SIG-M5 treated with dmso at 0.1 percent for 504 hours (cell line): ENCODE measurements around the gene SLC39A11.
"Not testable (repeated sequence)": the region's sequence is repeated elsewhere in the genome, so short reads cannot be mapped to it uniquely, and the experiment has no call there.

Experiments
- DNase-seq: peaks from one replicate; lab custom pipeline; 2025; ENCODE audit not compliant: unreplicated experiment; lab: John Stamatoyannopoulos, UW

The SLC39A11 gene

DNA sequence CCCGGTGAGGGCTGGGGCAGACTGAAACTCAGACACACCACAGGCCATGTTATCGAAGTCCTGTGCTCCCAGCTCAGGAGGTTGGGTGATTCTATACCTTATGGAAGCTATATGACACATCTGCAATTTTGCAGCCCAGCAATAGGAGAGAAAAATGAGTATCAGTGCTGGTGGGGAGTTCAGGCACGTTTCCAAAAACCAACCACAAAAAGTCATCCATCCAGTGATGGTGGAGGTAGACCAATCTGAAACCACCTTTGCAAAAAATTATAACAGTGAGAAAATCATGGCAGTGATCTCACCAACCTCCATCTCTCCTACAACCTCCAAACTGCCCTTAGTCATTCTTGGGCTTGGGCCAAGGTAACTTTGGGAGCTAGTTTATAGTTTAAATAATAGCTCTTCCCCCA lies 327.9 kb downstream of the SLC39A11 start:
- no peak for DNase-seq

DNA sequence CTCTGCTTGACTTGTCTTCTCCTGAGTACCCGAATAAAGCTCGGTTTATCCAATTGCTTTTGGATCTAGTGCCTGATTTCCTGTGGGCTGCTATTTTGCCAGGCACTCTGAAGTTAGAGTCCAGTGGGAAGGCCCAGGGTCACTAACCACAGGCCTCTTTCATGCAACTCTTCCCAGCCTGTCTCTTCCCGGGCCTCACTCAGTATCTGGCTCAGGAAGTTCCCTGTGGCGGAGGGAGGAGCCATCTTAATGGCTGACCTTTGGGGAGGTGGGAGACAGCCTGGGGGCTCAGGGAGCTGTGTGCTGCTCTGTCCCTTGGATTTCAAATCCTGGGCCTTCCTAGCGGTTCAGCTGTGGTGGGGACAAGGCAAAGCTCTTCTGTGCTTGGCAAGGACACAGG lies 328.5 kb downstream of the SLC39A11 start:
- DNase-seq, result no peak

DNA sequence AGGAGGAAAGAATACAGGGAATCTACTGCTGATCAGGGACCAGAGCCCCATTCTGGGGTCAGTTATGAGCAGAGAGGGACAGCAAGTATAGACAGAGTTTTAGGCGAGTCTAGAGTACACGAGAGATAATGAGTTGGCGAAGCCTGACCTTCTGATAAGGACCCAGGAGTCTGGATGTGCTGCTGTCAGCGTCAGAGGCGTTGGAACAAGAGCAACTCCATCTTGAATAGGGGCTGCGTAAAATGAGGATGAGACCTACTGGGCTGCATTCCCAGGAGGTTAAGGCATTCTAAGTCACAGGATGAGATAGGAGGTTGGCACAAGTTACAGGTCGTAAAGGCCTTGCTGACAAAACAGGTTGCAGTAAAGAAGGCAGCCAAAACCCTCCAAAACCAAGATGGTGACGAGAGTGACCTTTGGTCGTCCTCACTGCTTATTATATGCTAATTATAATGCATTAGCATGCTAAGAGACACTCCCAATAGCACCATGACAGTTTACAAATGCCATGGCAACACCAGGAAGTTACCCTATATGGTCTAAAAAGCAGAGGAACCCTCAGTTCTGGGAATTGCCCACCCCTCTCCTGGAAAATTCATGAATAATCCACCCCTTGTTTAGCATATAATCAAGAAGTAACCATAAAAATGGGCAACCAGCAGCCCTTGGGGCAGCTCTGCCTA lies 330.5 kb downstream of the SLC39A11 start:
- not testable (repeated sequence) for DNase-seq

DNA sequence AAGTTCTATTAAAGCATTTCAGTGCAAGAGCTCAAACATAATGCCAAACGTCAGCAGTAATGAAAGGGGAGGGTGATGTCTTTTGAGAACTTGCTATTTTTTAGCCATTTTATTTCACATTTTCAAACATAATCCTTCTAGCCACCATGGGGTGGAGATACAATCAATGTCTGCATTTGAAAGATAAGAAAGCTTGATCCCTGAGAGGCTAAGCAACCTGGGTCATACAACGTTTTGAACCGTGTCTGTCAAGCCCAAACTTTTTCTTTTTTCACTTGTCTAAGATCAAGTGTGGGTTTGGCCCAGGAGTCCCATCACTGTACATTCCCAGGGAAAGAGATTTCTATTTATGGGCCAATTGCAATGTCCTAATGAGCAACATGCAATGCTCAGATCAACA lies 331.1 kb downstream of the SLC39A11 start:
- no peak for DNase-seq

DNA sequence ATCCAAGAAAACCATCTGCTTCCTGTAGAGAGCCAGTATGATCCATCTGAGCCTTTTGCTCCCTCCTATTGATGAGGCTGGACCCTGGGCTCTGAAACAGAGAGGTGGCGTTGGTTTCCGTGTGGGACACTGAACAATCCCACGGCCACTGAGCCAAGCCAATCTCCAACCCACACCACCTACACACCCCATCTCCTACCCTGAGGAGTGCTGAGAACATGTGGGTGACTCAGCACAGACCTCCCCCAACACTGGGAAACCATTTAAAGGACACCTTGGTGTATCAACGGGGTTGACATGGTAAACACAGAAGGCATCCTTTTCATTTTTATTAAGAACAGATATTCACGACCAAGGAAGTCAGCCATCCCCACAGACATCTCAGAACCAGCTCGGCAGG lies 332.1 kb downstream of the SLC39A11 start:
- DNase-seq, result no peak

DNA sequence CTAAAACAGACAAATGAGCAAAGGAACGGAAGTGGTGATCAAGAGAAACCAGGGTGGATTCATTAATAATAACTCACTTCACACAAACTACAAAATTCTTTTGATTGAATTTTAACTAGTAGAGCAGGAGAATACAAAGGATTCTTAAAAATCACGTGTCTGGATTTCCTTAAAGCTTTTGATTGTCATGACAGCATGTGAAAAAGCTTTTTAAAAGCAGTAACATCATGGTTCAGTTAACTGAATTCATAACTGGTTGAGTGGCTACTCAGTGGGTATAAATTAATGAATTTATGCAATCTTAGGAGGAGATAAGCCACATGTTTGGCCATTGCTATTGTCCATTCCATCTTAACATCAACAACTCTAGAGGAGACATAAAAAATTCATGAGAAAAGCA lies 333.2 kb downstream of the SLC39A11 start:
- no peak for DNase-seq

DNA sequence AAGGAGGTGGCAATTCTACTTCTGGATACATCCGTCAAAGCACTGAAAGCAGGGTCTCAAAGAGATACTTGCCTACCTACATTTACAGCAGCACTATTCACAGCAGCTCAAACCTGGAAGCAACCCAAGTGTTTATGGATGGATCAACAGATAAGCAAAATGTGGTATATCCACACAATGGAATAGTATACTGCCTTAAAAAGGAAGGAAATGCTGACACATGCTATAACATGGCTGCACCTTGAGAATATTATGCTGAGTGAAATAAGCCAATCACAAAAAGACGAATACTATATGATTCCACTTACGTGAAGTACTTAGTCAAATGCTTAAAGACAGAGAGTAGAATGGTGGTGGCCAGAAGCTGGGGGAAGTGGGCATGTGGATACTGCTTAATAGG lies 336.2 kb downstream of the SLC39A11 start:
- DNase-seq, result no peak

DNA sequence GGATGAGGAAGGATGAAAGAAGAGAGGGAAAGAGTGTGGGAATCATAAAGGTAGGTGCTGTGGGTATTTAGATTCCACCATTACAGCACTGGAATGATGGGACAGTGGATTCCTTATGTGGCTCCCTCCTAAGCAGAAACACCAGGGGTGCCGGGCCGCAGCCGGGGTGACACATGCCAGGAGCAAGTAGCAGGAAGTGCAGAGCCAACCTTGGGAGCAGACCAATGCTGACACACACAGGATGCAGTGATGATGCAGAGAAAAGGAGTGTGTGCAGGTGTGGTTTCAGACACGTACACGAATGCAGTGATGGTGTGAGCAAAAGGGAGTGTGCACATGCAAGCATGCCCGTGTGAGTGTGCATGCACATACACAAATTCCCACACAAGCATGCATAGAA lies 338.0 kb downstream of the SLC39A11 start:
- DNase-seq, result no peak

DNA sequence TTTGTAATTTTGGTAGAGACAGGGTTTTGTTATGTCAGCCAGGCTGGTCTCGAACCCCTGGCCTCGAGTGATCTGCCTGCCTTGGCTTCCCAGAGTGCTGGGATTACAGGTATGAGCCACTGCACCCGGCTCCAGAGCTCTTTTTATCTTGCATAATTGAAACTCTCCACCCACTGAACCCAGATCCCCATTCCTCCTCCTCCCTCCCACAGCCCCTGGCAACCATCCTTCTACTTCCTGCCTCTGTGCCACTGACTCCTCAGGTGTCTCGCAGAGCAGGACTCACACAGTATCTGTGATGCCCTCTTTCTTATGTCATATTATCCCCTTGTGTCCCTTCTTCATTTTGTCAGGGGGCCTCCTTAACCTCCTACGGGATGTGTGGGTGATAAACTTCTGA lies 340.7 kb downstream of the SLC39A11 start:
- DNase-seq, result no peak

DNA sequence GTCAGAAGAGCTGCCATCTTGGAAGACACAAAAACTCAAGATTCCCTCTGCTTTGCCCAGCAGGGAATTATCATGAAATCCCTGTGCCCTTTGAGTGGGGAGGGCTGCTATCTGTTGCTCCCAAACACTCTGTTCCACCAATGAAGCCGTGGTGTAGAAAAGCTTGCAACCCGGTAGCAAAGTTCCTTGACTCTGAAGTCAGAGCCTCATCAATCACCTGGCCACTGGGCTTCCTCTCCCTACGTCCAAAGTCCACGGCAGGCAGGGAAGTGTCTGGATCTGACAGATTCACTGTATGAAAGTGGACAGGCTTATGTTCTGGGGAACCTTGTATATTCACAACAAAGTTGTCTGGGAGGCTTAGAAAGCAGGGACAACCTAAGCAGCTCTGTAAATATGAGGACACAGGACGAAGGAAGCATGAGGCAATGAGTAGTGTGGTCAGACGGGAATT lies 343.3 kb downstream of the SLC39A11 start:
- no peak for DNase-seq

DNA sequence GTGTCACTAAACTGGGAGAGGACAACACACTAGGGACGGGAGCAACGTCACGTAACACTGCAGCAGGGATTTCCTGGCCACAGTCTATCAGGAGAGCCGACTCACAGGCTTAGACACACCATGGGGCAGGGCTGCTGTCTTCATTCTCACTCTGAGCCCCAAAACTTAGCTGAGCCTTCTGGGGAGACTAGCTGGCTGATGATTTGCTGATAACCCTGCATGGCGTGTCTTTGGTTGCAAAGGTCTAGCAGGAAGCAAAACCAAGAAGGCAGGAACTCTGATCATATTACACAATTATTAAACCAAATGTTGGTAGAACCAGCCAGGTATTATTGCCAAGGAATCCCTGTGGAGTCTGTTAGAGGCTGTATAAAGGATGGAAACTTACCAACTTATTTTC lies 345.0 kb downstream of the SLC39A11 start:
- no peak for DNase-seq

DNA sequence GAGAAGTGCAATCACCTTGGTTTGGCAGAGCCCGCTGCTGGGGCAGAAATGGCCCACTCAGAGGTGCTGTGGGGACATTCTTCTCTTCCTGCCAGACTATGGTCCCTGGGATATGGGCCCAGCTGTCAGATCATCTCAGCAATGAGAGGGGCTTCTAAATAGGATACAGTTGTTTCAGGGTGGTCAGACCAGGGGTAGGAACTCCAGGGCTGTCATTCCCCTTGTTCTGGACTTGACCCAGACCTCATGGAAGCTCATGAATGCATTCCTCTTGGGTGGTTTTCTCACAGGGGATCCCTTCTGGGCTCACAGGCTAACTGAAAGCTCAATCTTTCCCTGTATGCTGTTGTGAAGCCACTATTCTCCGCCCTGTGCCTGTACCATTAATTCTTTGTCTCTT lies 347.2 kb downstream of the SLC39A11 start:
- DNase-seq, result no peak

DNA sequence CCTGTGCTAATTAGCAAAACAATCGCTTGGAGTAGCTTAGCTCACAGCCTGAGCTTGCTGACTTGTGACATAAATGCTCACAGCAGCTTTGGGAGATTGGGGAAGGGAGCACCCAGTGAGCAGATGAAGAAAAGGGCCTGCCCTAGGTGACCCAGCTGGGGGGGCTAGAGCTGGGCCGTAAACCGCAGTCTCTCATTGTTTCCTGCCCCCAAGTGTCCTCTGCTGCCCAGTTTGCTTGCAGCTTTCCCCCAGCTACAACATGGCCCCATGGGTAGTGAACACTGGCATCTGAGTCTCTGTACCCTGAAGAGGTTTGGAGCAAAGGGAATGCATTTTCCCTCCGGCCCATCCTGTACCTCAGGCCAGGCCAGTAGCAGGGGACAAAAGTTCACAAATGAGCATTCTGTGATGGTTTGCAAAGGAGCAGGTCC lies 349.4 kb downstream of the SLC39A11 start:
- no peak for DNase-seq

DNA sequence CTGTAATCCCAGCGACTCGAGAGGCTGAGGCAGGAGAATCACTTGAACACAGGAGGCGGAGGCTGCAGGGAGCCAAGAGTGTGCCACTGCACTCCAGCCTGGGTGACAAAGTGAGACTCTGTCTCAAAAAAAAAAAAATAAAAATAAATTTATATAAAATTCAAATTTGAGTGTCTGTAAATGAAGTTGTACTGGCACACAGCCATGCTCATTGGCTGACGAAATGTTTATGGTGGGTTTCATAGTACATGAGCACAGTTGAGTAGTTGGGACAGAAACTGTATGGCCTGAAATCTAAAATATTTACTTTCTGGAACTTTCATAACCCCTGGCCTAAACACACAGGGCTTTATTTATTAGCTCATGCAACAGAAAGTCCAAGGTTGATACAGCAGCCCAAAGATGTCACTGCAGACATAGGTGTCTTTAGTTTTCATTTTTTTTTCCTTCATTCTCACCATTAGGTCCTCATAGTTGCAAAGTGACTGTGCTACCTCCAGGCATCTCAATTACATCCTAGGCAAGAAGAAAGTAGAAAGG lies 355.3 kb downstream of the SLC39A11 start:
- DNase-seq, result no peak

DNA sequence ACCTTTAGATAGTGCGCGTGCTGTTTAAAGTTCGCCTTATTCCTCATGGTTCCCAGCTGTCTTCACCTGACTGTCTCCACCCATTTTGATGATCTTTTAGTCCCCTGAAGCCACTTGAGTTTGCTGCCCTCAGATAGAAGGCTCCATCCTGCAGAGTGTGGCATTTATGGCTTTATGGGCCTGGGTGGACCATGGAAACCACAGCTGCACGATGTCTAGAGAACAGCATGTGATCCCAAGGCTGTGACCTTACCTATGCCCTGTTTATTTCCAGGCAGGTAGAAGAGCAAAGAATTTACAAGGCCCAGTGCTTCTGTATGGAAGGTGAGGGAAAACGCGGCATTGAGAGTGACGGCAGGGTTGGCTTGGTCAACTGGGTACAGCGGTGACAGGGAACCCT lies 356.9 kb downstream of the SLC39A11 start:
- no peak for DNase-seq

DNA sequence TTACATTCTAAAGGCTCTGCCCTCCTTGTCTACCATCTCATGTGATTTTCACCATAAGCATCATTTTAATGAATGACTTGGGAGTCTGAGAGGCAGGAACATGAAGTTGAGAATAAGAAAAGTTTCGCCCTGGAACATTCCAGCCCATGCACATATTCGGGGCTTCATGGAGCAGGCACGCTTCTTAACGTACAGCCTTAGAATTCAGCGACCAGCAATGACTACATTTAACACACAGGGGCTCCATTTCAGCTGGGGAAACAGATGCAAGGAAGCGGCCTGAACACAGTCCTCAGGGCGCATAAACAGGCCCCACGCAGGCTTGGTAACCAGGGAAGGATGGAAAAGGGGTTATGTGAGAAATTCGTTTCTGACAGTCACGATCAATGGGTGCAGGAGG lies 357.4 kb downstream of the SLC39A11 start:
- DNase-seq, result no peak

DNA sequence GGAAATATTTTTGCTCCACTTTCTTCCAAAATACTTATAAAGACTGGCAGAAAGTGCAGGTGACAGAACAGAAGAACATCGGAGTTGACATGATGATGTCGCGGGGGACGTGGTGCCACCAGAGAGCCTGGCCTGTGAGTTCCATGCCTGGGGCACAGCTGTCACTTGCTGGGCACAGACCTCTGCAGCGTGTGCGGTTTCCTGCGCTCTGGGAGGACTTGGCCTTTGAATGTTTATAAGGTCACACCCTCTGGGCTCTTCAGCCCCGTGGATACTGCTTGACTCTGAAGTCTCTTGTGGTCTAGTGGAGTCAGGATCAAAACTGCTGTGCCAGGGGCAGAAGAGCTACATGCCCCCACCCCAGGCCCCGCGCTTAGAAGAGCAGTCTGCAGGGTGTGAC lies 357.9 kb downstream of the SLC39A11 start:
- DNase-seq, result no peak

DNA sequence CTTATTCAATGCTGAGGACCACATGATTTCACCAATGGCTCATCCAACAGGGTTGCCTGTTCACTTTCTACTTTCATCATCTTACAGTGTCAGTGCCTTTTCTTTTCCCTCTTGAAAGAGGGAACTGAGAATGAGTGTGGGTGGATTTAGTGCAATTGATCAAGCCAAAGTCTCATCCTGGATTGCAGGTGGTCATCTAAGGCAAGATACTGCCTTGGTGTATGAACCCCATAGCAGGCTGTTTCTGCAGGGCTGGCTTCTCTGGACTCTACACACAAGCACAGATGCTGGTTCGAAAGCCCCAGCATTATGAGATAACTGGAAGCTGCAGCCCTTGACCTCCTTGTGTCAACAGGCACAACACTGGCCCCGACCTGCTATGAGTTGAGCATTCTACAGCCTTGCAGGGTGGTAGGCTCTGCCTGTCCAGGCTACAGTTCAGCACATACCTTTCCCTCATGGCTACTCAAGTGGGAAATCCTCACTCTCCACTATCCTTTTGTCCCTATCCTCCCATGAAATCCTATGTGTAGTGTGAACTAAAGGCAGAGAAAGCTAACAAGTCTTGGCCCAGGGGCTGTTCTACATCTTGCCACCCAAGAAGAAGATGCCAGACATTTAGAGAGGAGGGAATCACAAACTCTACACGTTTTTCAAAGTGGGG lies 358.7 kb downstream of the SLC39A11 start:
- DNase-seq, result peak; percentile 49

DNA sequence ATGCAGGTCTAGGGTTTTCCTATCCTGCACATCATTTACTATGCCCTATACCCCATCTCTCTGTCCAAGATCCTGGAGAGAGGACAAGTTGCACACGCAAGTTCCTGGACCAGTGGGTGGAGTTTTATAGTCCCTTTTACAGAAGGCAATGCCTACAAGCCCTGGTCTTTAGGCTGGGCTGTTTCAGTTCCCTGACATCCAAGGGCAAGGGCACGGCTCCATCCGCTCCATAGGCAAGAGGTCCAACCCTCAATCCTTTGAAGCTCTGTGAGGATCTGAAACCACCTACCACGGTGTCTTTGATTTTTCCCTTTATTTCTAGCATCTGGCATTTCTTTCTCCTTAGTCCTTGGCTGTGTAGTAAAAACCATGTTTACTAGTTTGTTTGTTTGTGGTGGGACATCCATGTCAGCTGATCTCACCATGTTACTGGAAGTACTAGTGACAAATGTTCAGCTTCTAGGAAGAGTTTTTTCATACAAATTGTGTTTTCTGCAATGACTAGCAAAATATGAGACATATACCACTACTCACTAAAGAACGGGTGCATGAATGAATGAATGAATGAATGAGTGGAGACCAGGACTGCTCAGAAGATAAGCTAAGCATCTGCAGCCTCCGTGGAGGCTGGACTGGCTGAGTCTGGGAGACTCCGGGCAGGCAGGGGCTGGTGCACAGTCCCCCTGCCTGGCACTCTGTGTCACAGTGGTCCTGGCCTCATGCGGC lies 359.4 kb downstream of the SLC39A11 start:
- DNase-seq, result no peak

DNA sequence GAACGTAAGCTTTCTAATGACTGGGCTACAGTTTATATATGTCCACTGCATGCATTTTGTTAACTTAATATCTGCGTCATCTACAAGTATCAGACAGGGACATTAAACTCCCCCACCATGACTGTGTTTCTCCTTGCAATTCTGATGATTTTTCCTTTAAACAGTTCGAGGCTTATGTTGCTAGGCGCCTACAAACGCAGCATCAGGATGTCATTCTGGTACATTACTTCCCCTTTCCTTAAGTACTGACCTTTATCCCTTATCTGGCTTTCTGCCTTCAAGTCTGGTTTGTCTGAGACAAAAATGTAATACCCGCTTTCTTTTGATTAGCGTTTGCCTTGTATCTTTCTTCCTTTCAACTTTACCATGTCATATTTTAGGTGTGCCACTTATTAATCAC lies 362.4 kb downstream of the SLC39A11 start:
- peak; percentile 52 for DNase-seq

DNA sequence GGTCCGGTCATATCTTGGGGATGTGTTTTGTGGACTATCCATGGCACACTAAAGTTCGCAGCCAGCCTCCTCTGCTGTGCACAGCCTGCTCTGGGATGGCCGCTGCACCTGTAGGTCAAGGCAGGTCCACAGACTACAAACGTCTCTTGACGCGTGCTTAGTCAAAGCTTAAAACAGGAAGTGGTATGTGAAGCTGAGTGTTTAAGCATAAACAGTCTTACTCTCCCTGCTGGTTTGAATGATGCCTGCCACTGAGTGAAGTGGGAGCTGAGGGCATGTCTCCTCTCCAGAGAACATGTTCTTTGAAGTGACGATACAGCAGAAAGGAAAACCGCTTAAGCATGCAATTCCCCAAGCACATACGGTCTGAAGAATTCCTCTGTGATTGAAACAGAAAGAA lies 365.6 kb downstream of the SLC39A11 start:
- DNase-seq, result peak; percentile 56
